Central memory CD8-positive, alpha-beta T cell (primary cell): ENCODE data around the gene SMG5.
A peak's percentile ranks its signal among the peaks of the same experiment; 100 is the strongest.
"Not testable (repeated sequence)": the region's sequence is repeated elsewhere in the genome, so short reads cannot be mapped to it uniquely, and the experiment has no call there.

Source experiments
- ATAC-seq: fragments of 150-1000 bp; cut with Tn5 transposase; replicated peaks from 2 replicates; pipeline ENCODE4 v1.10.0; 2022; ENCODE audit warnings: mild to moderate bottlenecking, moderate FRiP score, moderate number of reproducible peaks; ENCODE audit not compliant: poor library complexity, severe bottlenecking; ENCODE audit errors: extremely low read depth
- DNase-seq, 2 donors: peaks; one replicate each; pipeline ENCODE4 v3.0.0; 2021; ENCODE audit warnings: low spot score in 2 of 2
- H3K27ac Mint-ChIP-seq: one replicate; pipeline ENCODE4 v1.8.0; 2022; ENCODE audit warnings: low read depth, mild to moderate bottlenecking, moderate library complexity, mixed read lengths
- H3K27me3 Mint-ChIP-seq: one replicate; pipeline ENCODE4 v1.8.0; 2022; ENCODE audit warnings: mixed read lengths
- H3K36me3 Mint-ChIP-seq: one replicate; pipeline ENCODE4 v1.8.0; 2022; ENCODE audit warnings: mild to moderate bottlenecking, moderate library complexity, mixed read lengths; ENCODE audit not compliant: insufficient read depth
- H3K4me1 Mint-ChIP-seq: one replicate; pipeline ENCODE4 v1.8.0; 2022; ENCODE audit warnings: mixed read lengths
- H3K4me3 Mint-ChIP-seq: one replicate; pipeline ENCODE4 v1.8.0; 2022; ENCODE audit warnings: mild to moderate bottlenecking, moderate library complexity, mixed read lengths
- H3K9me3 Mint-ChIP-seq: one replicate; pipeline ENCODE4 v1.8.0; 2022; ENCODE audit warnings: mixed read lengths

SMG5 gene, protein sequence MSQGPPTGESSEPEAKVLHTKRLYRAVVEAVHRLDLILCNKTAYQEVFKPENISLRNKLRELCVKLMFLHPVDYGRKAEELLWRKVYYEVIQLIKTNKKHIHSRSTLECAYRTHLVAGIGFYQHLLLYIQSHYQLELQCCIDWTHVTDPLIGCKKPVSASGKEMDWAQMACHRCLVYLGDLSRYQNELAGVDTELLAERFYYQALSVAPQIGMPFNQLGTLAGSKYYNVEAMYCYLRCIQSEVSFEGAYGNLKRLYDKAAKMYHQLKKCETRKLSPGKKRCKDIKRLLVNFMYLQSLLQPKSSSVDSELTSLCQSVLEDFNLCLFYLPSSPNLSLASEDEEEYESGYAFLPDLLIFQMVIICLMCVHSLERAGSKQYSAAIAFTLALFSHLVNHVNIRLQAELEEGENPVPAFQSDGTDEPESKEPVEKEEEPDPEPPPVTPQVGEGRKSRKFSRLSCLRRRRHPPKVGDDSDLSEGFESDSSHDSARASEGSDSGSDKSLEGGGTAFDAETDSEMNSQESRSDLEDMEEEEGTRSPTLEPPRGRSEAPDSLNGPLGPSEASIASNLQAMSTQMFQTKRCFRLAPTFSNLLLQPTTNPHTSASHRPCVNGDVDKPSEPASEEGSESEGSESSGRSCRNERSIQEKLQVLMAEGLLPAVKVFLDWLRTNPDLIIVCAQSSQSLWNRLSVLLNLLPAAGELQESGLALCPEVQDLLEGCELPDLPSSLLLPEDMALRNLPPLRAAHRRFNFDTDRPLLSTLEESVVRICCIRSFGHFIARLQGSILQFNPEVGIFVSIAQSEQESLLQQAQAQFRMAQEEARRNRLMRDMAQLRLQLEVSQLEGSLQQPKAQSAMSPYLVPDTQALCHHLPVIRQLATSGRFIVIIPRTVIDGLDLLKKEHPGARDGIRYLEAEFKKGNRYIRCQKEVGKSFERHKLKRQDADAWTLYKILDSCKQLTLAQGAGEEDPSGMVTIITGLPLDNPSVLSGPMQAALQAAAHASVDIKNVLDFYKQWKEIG

DNA sequence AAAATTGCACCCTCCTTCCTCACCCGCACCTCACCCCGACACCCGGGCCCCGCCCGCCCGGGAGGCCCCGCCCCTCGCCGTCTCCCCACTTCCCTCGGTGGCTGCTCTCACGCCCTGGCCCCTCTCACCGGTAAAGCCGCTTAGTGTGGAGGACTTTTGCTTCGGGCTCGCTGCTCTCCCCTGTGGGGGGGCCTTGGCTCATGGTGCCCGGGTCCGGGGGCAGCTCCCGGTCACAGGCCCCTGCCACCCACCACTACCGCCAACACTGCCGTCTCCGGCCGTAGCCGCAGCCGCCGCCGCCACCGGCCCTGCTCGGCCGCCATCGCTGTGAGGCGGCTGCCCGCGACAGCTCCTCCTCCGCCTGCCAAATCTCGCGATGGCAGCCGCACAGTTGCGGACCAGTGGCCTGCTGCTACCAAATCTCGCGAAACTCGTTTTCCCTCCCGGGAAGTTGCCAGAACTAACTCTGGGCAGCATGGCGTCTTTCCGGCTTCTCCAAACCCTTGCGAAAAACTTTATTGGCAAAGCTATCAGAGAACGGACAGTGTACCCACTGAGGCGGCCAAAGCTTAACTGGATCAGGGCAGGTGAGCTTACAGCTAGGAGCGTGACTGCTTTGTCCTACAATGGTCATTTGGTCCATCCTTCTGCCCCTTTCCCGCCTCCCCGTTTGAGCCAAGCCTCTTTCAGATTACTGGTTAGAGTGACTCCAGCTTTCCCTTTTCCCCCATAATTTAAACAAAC lies at the start of gene SMG5:
SMG5 (minus strand) TSS at position 347 of the 744 bp plus-strand sequence; CDS start at position 202, 145 bp downstream.
- peak within 1 kb of the TSS; percentile 98 for H3K4me3 Mint-ChIP-seq
- DNase-seq, result peak; percentile 85 to 94
- peak; percentile 94 for ATAC-seq
- H3K27me3 Mint-ChIP-seq, result no peaks in the 10 kb centered on the region
- H3K9me3 Mint-ChIP-seq, result no peaks in the 10 kb centered on the region
- peaks cover 45% of the 10 kb centered on the region for H3K4me1 Mint-ChIP-seq
- H3K27ac Mint-ChIP-seq, result peak within 1 kb of the TSS; percentile 94
- H3K36me3 Mint-ChIP-seq, result peaks cover 26% of the 10 kb centered on the region

DNA sequence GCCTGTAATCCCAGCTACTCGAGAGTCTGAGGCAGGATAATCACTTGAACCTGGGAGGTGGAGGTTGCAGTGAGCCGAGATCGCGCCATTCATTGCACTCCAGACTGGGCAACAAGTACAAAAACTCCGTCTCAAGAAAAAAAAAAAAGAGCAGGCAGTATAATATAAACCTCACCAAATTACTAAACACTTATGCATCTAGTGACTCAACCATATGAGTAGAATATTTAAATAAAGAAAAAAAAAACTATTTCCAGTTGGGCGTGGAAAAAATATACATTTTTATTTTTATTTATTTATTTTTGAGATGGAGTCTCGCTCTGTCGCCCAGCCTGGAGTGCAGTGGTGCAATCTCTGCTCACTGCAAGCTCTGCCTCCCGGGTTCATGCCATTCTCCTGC lies 40.6 kb upstream of the SMG5 start:
- not testable (repeated sequence) for H3K27me3 Mint-ChIP-seq, DNase-seq, H3K9me3 Mint-ChIP-seq, H3K4me3 Mint-ChIP-seq, ATAC-seq, H3K27ac Mint-ChIP-seq, H3K4me1 Mint-ChIP-seq
- H3K36me3 Mint-ChIP-seq, result peaks cover 61% of the 10 kb centered on the region

DNA sequence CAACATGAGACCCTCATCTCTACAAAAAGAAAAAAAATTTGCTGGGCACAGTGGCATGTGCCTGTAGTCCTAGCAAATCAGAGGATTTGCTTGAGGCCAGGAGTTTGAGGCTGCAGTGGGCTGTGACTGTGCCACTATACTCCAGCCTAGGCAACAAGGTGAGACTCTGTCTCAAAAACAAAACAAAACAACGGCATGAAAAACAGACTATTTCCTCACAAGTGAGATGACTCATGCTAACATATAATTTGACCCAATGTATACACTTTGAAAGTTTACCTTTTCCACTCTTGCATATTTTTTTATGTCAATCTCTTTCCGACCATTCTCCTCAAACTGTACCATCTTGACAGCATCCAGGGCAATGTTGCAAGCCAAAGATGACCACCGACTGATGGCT lies 37.9 kb upstream of the SMG5 start:
- DNase-seq, result no peak
- peaks cover 78% of the 10 kb centered on the region for H3K36me3 Mint-ChIP-seq
- no peak overlapping the region for H3K4me3 Mint-ChIP-seq
- ATAC-seq, result no peak
- no peaks in the 10 kb centered on the region for H3K9me3 Mint-ChIP-seq
- H3K27ac Mint-ChIP-seq, result no peak overlapping the region
- H3K27me3 Mint-ChIP-seq, result no peaks in the 10 kb centered on the region
- no peaks in the 10 kb centered on the region for H3K4me1 Mint-ChIP-seq

DNA sequence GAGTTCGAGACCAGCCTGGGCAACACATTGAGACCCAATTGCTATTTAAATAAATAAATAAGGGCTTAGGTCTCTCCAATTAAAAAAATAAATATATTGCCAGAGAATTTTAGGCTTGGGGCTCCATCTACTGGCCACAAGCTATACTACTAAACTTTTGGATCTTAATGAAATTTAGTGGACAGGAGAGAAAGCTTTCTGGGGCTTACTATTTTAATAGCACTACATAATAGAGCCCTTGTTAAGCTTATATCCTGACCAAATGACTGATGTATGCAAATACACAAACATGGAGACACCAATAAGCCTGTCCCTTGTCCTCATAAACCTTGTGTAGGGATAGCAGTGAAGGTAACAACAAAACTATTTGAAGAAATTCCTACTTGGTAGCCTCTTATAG lies 37.0 kb upstream of the SMG5 start:
- Mint-ChIP-seq H3K4me3 (no peak overlapping the region), H3K4me1 (no peaks in the 10 kb centered on the region), H3K9me3 (no peaks in the 10 kb centered on the region), H3K27ac (no peak overlapping the region), H3K27me3 (no peaks in the 10 kb centered on the region), H3K36me3 (peaks cover 79% of the 10 kb centered on the region)
- ATAC-seq, result no peak
- no peak for DNase-seq

DNA sequence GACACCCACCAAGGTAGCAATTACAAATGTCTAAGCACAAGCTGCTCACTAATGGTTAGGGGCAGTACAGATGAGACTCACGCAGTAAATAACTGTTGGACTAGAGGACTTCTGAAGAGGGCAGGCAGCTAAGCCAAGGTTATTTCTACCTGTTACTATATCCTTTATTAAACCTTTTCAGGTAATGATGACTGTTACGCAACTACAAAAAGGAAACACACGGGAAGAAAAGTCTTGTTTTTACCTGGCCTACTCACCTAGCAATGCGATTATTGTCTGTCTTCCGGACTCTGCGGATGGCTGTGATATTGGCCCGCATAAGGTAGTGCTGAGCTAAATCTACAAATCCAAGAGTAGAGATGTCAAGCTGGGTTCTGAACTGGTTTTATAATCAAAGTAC lies 34.3 kb upstream of the SMG5 start:
- H3K27ac Mint-ChIP-seq, result no peak overlapping the region
- no peaks in the 10 kb centered on the region for H3K27me3 Mint-ChIP-seq
- no peak overlapping the region for H3K4me3 Mint-ChIP-seq
- H3K9me3 Mint-ChIP-seq, result no peaks in the 10 kb centered on the region
- DNase-seq, result no peak
- H3K36me3 Mint-ChIP-seq, result peaks cover 79% of the 10 kb centered on the region
- no peaks in the 10 kb centered on the region for H3K4me1 Mint-ChIP-seq
- ATAC-seq, result no peak

DNA sequence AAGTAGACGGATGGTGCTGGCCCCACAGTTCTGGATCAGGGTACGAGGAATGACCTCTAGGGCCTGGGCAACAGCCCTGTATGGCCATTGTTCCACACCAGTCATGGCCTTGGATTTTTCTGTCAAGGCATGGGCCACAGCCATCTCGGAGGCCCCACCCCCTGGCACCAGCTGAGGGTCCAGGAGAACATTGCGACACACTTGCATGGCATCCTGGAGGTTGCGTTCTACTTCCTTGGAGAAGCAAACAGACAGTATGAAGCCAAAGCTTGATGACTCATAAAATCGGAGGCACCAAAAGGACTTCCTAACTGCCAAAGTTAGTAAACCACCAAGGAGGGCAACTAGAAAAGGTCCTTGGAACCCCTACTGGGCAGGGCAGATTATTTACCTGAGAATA lies 28.3 kb upstream of the SMG5 start:
- ATAC-seq (no peak), DNase-seq (no peak)
- H3K4me1 Mint-ChIP-seq, result no peaks in the 10 kb centered on the region
- no peak overlapping the region for H3K4me3 Mint-ChIP-seq
- no peak overlapping the region for H3K27ac Mint-ChIP-seq
- no peaks in the 10 kb centered on the region for H3K27me3 Mint-ChIP-seq
- peaks cover 64% of the 10 kb centered on the region for H3K36me3 Mint-ChIP-seq
- H3K9me3 Mint-ChIP-seq, result no peaks in the 10 kb centered on the region

DNA sequence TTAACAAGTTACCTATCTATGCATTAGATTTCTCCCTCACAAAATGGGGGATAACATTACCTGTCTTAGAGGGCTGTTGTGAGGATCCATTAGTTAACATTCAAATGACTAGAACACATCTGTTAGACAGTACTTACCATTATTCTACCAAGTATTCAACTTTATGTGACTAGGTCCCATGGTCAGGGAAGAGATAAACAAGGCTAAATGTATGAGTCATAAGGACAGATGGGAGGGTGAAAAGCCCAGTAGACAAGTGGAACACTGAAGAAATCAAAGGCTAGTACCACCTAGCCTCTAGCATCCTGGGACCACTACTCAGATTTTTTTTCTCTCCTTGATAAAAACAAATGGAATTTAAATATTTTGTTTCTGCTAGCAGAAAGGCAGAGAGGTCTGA lies 25.5 kb upstream of the SMG5 start:
- no peaks in the 10 kb centered on the region for H3K9me3 Mint-ChIP-seq
- ATAC-seq, result no peak
- no peaks in the 10 kb centered on the region for H3K4me1 Mint-ChIP-seq
- H3K27me3 Mint-ChIP-seq, result no peaks in the 10 kb centered on the region
- no peak overlapping the region for H3K27ac Mint-ChIP-seq
- DNase-seq, result no peak
- no peak overlapping the region for H3K4me3 Mint-ChIP-seq
- H3K36me3 Mint-ChIP-seq, result peaks cover 56% of the 10 kb centered on the region

DNA sequence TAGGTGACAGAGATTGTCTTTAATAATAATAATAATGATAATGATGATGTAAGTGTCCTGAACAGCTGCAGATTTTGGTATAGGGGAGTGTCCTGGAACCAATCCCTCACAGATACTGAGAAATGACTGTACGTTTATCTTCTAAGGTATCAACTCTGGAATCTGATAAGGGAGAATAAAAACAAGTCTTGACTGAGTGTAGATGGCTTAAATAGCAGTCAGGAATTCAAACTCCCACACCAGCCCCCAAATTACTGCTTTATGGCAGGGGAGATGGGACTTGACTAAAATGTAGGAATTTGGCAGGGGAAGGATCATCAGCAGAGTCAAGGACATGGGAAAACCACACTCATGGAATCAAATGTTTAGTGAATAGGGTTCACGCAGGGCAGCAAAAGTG lies 22.6 kb upstream of the SMG5 start:
- no peaks in the 10 kb centered on the region for H3K9me3 Mint-ChIP-seq
- H3K4me1 Mint-ChIP-seq, result no peaks in the 10 kb centered on the region
- H3K27ac Mint-ChIP-seq, result no peak overlapping the region
- no peaks in the 10 kb centered on the region for H3K27me3 Mint-ChIP-seq
- H3K4me3 Mint-ChIP-seq, result no peak overlapping the region
- H3K36me3 Mint-ChIP-seq, result peaks cover 38% of the 10 kb centered on the region
- no peak for ATAC-seq
- no peak for DNase-seq

DNA sequence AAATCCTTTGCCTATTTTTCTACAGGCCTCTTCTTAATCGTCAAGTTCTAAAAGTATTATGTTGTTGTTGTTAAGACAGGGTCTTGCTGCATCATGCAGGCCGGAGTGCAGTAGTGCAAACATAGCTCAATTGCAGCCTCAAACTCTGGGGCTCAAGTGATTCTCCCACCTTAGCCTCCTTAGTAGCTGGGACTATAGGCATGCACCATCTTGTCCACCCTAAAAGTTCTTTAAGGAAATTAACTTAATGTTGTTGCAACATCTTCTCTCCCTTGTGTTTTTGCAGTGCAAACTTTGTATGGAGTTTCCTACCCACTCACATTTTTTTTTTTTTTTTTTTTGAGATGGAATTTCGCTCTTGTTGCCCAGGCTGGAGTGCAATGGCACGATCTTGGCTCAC lies 20.6 kb upstream of the SMG5 start:
- peaks cover 25% of the 10 kb centered on the region for H3K36me3 Mint-ChIP-seq
- no peaks in the 10 kb centered on the region for H3K27me3 Mint-ChIP-seq
- no peaks in the 10 kb centered on the region for H3K9me3 Mint-ChIP-seq
- ATAC-seq (no peak), DNase-seq (no peak)
- no peak overlapping the region for H3K4me3 Mint-ChIP-seq
- no peak overlapping the region for H3K27ac Mint-ChIP-seq
- no peaks in the 10 kb centered on the region for H3K4me1 Mint-ChIP-seq

DNA sequence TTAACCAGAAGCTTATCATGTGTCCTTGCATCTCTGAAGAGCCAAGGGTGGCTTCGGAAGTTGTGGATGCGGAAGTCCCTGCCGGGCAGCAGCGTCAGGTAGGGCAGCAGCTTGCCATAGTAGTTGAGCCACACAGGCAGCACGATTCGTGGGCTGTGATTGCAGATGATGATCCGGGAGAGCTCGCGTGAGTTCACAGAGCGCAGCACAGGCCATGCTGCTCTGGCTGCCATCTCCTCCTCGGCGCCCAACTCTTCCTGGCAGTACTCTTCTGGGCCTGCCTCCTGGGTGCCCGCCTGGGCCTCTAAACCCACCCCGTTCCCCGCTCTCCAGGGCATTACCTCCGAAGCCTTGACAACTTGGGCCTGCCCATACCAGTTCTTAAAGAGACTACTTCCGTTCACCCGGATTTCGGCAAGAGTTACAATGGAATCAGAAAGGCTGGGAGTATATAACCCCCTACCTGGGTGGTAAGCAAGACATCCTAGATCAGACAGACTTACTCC lies 16.3 kb upstream of the SMG5 start, which contains the start of gene VHLL:
VHLL (minus strand) TSS at position 456 of the 506 bp plus-strand sequence; CDS start at position 338, 118 bp downstream.
- Mint-ChIP-seq H3K4me3 (no peak within 1 kb of the TSS), H3K4me1 (peaks cover 16% of the 10 kb centered on the region), H3K36me3 (peaks cover 6% of the 10 kb centered on the region), H3K27ac (no peak within 1 kb of the TSS), H3K27me3 (no peaks in the 10 kb centered on the region), H3K9me3 (no peaks in the 10 kb centered on the region)
- DNase-seq (no peak), ATAC-seq (no peak)

DNA sequence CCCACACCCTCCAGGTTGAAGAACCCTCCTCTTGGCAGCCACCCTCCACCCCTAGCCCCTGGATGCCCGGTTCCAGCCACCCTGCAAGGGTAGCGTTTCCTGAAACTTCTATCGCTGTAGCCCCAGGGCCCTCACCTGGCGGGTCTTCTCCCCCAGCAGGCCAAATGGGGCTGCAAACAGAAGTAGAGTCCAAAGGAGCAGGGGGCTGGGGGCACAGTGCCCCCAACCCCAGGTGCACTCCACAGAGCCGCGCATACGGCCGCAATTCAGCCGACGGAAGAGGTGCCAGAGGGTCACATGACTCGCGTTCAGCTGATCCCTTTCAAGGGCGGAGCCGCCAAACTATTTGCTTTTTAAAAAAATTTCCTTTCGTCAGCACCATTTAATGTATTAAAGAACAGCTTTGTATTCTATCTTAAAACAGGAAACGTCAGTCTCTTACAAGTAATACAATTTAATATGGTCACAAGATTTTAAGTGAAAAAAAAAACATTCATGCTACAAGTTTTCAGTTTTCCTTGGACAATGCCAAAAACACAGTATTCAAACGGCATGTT lies 12.8 kb upstream of the SMG5 start, which contains the start of gene GLMP:
GLMP (minus strand) TSS at position 289 of the 557 bp plus-strand sequence; CDS start at position 255, 34 bp downstream.
- Mint-ChIP-seq H3K4me1 (peaks cover 22% of the 10 kb centered on the region), H3K36me3 (peaks cover 6% of the 10 kb centered on the region), H3K27ac (peak within 1 kb of the TSS; percentile 41), H3K27me3 (no peaks in the 10 kb centered on the region), H3K4me3 (peak within 1 kb of the TSS; percentile 80), H3K9me3 (no peaks in the 10 kb centered on the region)
- DNase-seq (no peak), ATAC-seq (peak; percentile 83)
